Esophagus muscularis mucosa (tissue), 4 donors: ENCODE results near the gene DOK6. TPM values are rescaled to one million over a fixed set of nuclear protein-coding genes. Genes with fewer than 3 reads are reported as not detected.

Experiments
- DNase-seq: peaks from one replicate; pipeline ENCODE4 v3.0.0-alpha.2; 2017; ENCODE audit errors: extremely low spot score
- H3K27ac ChIP-seq, 4 donors: fragments of 200-600 bp; sonication (generic); replicated peaks in 1 of 4; 1 replicate in 3 of 4; 2 replicates in 1 of 4; pipeline ENCODE4 v1.5.1; 2016 to 2019; ENCODE audit warnings: mild to moderate bottlenecking in 1 of 4
- H3K27me3 ChIP-seq, 4 donors: fragments of 200-600 bp; sonication (generic); one replicate each; pipeline versions ENCODE4 v1.5.1 to v1.6.0; 2016 to 2019
- H3K36me3 ChIP-seq, 4 donors: fragments of 200-600 bp; sonication (generic); one replicate each; pipeline ENCODE4 v1.5.1; 2016 to 2019
- H3K4me1 ChIP-seq, 4 donors: fragments of 200-600 bp; sonication (generic); one replicate each; pipeline ENCODE4 v1.5.1; 2016 to 2019
- H3K4me3 ChIP-seq, 4 donors: fragments of 200-600 bp; sonication (generic); 1 replicate in 2 of 4; 2 replicates in 2 of 4; pipeline ENCODE4 v1.5.1; 2016 to 2019; ENCODE audit warnings: mild to moderate bottlenecking in 4 of 4, moderate library complexity in 1 of 4
- H3K9me3 ChIP-seq, 4 donors: fragments of 200-600 bp; sonication (generic); 1 replicate in 3 of 4; 2 replicates in 1 of 4; pipeline ENCODE4 v1.5.1; 2016 to 2019
- CTCF ChIP-seq, 3 experiments: fragments of 200-600 bp in 2 of 3; fragments of 450-650 bp in 1 of 3; sonication (generic) in 2 of 3; IDR thresholded peaks; one replicate each; pipeline ENCODE4 v1.5.1; 2017 to 2019; ENCODE audit warnings: antibody characterized with exemption in 3 of 3, mild to moderate bottlenecking in 2 of 3, moderate library complexity in 1 of 3
- EP300 ChIP-seq: sonication (generic); formaldehyde crosslinking; IDR thresholded peaks from one replicate; pipeline ENCODE4 v1.6.1; 2017; ENCODE audit warnings: antibody characterized with exemption
- POLR2A ChIP-seq: fragments of 450-650 bp; IDR thresholded peaks from one replicate; pipeline ENCODE4 v1.6.1; 2017; ENCODE audit warnings: antibody characterized with exemption, moderate library complexity, mild to moderate bottlenecking, low read depth
- POLR2AphosphoS5 ChIP-seq, 2 donors: sonication (generic); formaldehyde crosslinking; IDR thresholded peaks; one replicate each; pipeline ENCODE4 v1.6.1; 2017; ENCODE audit warnings: antibody characterized with exemption in 2 of 2
- WGBS: methylation state at CpG from one replicate; pipeline ENCODE4 v1.1.5; 2018; 5-methylcytosine and 5-hydroxymethylcytosine counted together
- intact Hi-C: fragments of 100-400 bp; cut with DNase I; formaldehyde crosslinking; loops from one replicate; pipeline ENCODE4 v1.15.1; 2023
- total RNA-seq, 4 donors: library from RNA; depleted of rRNA; stranded (reverse); fragments of >200 nt; gene quantifications; one replicate each; pipeline versions ENCODE4 v1.1.0 to v1.2.1, GENCODE V29; 2016

The DOK6 gene
- total RNA-seq, 4 donors from 2014 or later: 0.83 to 4.1 (median 1.9) TPM

DNA sequence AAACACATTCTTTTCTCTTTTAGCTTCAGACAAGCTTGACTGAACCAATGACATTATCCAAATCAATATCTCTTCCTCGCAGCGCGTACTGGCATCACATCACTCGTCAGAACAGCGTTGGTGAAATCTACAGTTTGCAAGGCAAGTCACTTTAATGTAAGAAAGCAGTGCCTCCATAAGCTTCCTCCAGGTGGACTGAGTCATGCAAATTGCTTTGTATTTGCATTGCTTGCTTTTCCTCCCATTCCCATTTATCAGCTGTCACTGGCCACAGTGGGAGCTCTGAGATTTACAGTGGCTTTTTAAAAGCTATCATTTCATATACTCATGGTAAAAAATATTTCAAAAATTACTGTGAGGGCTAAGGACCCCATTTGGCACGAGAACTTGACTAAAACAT, 357.0 kb downstream of the DOK6 start:
- H3K9me3 ChIP-seq: no peaks in the 10 kb centered on the region
- H3K27ac ChIP-seq: no peak overlapping the region
- no peak overlapping the region for H3K4me3 ChIP-seq
- intact Hi-C loops: no loop called here
- TF ChIP-seq CTCF (IDR thresholded peaks at IDR 0.05): no peak
- WGBS: 72% methylated on average over 6 of the region's 6 CpGs
- no peaks in the 10 kb centered on the region for H3K27me3 ChIP-seq
- H3K36me3 ChIP-seq: no peaks in the 10 kb centered on the region
- no peak for DNase-seq
- no peaks in the 10 kb centered on the region for H3K4me1 ChIP-seq

DNA sequence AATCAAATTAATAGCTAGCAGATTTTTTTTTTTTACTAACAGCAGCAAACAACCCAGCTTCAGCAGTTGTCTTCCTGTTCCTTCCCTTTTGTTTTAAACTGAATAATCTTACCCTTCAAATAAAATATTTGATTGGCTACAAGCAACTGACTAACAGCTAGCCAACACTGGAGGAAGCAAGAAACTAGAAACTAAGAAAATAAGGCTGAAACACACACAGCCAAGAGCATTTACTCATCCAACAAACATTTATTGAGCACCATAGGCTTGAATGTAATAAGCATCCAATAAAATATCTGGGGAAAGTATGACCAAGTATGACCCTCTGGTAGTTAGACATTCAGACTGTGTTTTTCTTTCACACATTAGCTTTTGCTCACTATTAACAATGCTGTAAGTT, 357.8 kb downstream of the DOK6 start:
- no peaks in the 10 kb centered on the region for H3K36me3 ChIP-seq
- TF ChIP-seq POLR2A: no peak
- TF ChIP-seq CTCF (IDR thresholded peaks at IDR 0.05): no peak
- no peak for TF ChIP-seq POLR2AphosphoS5 (IDR thresholded peaks at IDR 0.05)
- no peak for TF ChIP-seq EP300
- H3K4me3 ChIP-seq: no peak overlapping the region
- intact Hi-C loops: no loop called here
- DNase-seq: no peak
- H3K27me3 ChIP-seq: no peaks in the 10 kb centered on the region
- H3K4me1 ChIP-seq: no peaks in the 10 kb centered on the region
- H3K9me3 ChIP-seq: no peaks in the 10 kb centered on the region
- H3K27ac ChIP-seq: no peak overlapping the region

- Histone ChIP-seq H3K9me3 (no peaks in the 10 kb centered on the region), H3K27me3 (no peaks in the 10 kb centered on the region), H3K27ac (no peak overlapping the region), H3K4me1 (no peaks in the 10 kb centered on the region), H3K36me3 (no peaks in the 10 kb centered on the region), H3K4me3 (no peak overlapping the region)
- WGBS: 72% methylated on average over 2 of the region's 2 CpGs
- TF ChIP-seq POLR2AphosphoS5 (IDR thresholded peaks at IDR 0.05) (no peak), POLR2A (no peak), CTCF (IDR thresholded peaks at IDR 0.05) (no peak), EP300 (no peak)
- no peak for DNase-seq
- intact Hi-C loops: no loop called here
Measured at GRCh38 chr18:69759046-69759445, 358.4 kb downstream of the DOK6 start.

DNA sequence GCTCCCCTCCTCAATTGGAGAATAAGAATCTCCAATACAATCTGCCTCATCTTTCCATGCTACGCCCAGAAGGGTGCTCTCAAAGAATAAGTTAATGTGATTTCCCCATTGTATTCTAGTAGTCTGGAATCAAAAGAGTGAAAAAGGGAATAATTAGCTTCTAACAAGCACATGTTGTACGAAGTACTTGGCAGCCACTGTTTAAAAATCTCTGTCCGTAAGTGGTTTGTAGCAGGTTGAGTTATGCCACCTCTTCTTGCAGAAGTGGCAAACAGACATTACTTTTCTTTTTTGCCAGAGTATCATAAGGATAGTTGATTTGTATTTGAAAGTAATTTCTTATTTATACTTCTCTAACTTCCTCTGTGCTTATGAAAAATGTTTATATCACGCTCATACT, 362.3 kb downstream of the DOK6 start:
- Histone ChIP-seq H3K27ac (no peak overlapping the region), H3K4me1 (no peaks in the 10 kb centered on the region), H3K36me3 (no peaks in the 10 kb centered on the region), H3K4me3 (no peak overlapping the region), H3K27me3 (no peaks in the 10 kb centered on the region), H3K9me3 (no peaks in the 10 kb centered on the region)
- no peak for DNase-seq
- intact Hi-C loops: no loop called here
- TF ChIP-seq CTCF (IDR thresholded peaks at IDR 0.05) (no peak), EP300 (no peak), POLR2A (no peak), POLR2AphosphoS5 (IDR thresholded peaks at IDR 0.05) (no peak)
- WGBS: 70% methylated on average over 4 of the region's 4 CpGs

DNA sequence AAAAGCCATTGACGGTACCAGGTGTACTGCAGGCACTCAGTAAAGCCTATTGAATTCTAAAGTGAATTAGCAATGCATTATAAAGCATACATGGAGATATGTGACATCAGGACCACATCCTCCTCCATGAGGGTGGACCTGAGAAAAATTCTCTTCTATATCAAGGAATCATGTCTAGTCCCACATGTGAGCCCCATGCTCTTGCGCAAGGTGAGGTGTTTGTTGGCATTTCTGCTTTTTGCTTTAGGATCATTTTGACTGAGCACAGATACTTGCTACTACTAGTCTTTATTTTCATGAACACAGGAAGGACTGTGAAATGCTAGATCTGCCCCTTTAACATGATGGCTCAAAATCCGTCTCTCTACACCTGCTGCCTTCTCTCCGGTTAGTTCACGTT, 363.1 kb downstream of the DOK6 start:
- 94% methylated on average over 5 of the region's 5 CpGs for WGBS
- intact Hi-C loops: no loop called here
- Histone ChIP-seq H3K27me3 (no peaks in the 10 kb centered on the region), H3K4me3 (no peak overlapping the region), H3K27ac (no peak overlapping the region), H3K36me3 (no peaks in the 10 kb centered on the region), H3K4me1 (no peaks in the 10 kb centered on the region), H3K9me3 (no peaks in the 10 kb centered on the region)
- TF ChIP-seq EP300: no peak
- no peak for TF ChIP-seq POLR2A
- TF ChIP-seq POLR2AphosphoS5 (IDR thresholded peaks at IDR 0.05): no peak
- no peak for TF ChIP-seq CTCF (IDR thresholded peaks at IDR 0.05)
- no peak for DNase-seq
